ENCODE data around the gene KRT78. TPM values are rescaled to one million over a fixed set of nuclear protein-coding genes. Genes with fewer than 3 reads are reported as not detected.

The KRT78 gene
- total RNA-seq, 4 donors from 2014 or later, result 10.8 TPM; not detected in 3

- peak; percentile 46 to 56 for DNase-seq (ENCODE audit: low spot score in 2 of 2)
- no peaks in the 10 kb centered on the region for H3K36me3 ChIP-seq
- no peak overlapping the region for H3K4me3 ChIP-seq
- H3K4me1 ChIP-seq, result peaks cover 0 to 77% (median 38%) of the 10 kb centered on the region in 4 donors
- no peaks in the 10 kb centered on the region for H3K9me3 ChIP-seq
- TF ChIP-seq CTCF (IDR thresholded peaks at IDR 0.05) (no peak), POLR2A (IDR thresholded peaks at IDR 0.05) (no peak), EP300 (IDR thresholded peaks at IDR 0.05) (peak; percentile 64 to 93)
- no peaks in the 10 kb centered on the region for H3K27me3 ChIP-seq
- peak overlapping the region; percentile 82 to 95 (median 90) for H3K27ac ChIP-seq
- 18 to 26% methylated on average over 9 of the region's 9 CpGs for WGBS, 2 donors
Observed at GRCh38 chr12:52871291-52872039, 22.7 kb upstream of the KRT78 start.

GRCh38 chr12:52870361-52871290 lies 21.8 kb upstream of the KRT78 start:
- Histone ChIP-seq H3K36me3 (no peaks in the 10 kb centered on the region), H3K4me1 (peaks cover 0 to 77% (median 38%) of the 10 kb centered on the region in 4 donors), H3K27ac (peak overlapping the region; percentile 82 to 95 (median 90)), H3K9me3 (no peaks in the 10 kb centered on the region), H3K27me3 (no peaks in the 10 kb centered on the region), H3K4me3 (no peak overlapping the region)
- peak in 1 of 2 donors; percentile 62 for DNase-seq (ENCODE audit: low spot score in 2 of 2)
- TF ChIP-seq POLR2A (IDR thresholded peaks at IDR 0.05) (no peak), EP300 (IDR thresholded peaks at IDR 0.05) (no peak), CTCF (IDR thresholded peaks at IDR 0.05) (peak; percentile 44 to 64 (median 55))
- 28 to 34% methylated on average over 14 of the region's 14 CpGs for WGBS, 2 donors

GRCh38 chr12:52867642-52868041 lies 18.8 kb upstream of the KRT78 start:
- Histone ChIP-seq H3K9me3 (no peaks in the 10 kb centered on the region), H3K4me3 (peak overlapping the region in 1 of 4 donors; percentile 5), H3K4me1 (peaks cover 0 to 55% (median 22%) of the 10 kb centered on the region in 4 donors), H3K27ac (peak overlapping the region in 2 of 4 donors; percentile 31 to 46), H3K36me3 (no peaks in the 10 kb centered on the region), H3K27me3 (no peaks in the 10 kb centered on the region)
- TF ChIP-seq POLR2A (IDR thresholded peaks at IDR 0.05) (no peak), CTCF (IDR thresholded peaks at IDR 0.05) (no peak), EP300 (IDR thresholded peaks at IDR 0.05) (no peak)
- 22 to 32% methylated on average over 9 of the region's 9 CpGs for WGBS, 2 donors
- DNase-seq (ENCODE audit: low spot score in 2 of 2), result peak; percentile 42 to 64

- Histone ChIP-seq H3K27me3 (no peaks in the 10 kb centered on the region), H3K4me3 (peak overlapping the region in 1 of 4 donors; percentile 5), H3K27ac (peak overlapping the region in 1 of 4 donors; percentile 46), H3K4me1 (peaks cover 0 to 50% (median 19%) of the 10 kb centered on the region in 4 donors), H3K36me3 (no peaks in the 10 kb centered on the region), H3K9me3 (no peaks in the 10 kb centered on the region)
- no peak for DNase-seq (ENCODE audit: low spot score in 2 of 2)
- TF ChIP-seq POLR2A (IDR thresholded peaks at IDR 0.05), result no peak
- TF ChIP-seq CTCF (IDR thresholded peaks at IDR 0.05), result no peak
- TF ChIP-seq EP300 (IDR thresholded peaks at IDR 0.05), result no peak
- 92 to 93% methylated on average over 5 of the region's 5 CpGs for WGBS, 2 donors
Observed at GRCh38 chr12:52867152-52867551, 18.4 kb upstream of the KRT78 start.
